ENCODE results near the gene LUZP2. TPM values are rescaled to one million over a fixed set of nuclear protein-coding genes. Genes with fewer than 3 reads are reported as not detected.

Gene LUZP2
- total RNA-seq, 1 experiment from 2014 or later = not detected

DNA sequence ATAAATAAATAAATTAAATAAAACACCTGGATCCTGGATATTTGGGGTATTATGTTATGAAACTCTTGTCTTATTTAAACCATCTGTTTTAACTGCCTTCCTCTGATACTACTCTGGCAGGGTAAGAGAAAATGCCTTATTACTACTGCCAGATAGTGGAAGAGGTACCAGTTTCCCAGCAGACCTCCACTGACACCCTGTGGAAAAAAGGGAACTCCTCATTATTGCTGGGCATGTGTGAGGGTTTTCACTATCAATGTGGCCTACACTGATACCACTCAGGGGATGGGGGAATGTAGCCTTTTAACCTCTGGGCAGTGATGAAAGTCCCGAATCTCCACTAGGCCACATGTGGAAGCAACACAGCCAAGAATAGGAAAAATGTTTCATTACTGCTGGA, 121.0 kb downstream of the LUZP2 start:
- in situ Hi-C loops (cut with HindIII; ENCODE audit: low pct_unique_long_range_greater_than_20kb, low sequenced_read_pairs) = no loop called here
- no peak for DNase-seq (ENCODE audit: low read depth)

DNA sequence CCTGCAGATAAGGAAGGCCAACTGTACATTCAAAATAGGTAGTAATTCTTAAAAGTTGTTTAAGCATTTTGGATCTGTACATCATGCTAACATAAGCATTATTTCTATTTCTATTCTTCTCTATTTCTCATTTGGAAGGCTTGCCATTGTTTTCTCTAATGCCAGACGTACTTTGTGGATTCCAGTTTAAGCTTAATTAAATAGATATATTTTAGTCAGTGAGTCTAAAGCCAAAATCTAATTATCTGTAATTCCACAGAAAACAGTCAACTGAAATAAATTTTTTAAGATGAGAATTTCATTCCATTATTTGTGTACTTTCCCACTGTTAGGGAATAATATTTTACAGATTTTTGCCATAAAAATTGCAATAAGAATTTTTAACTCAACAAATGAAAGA, 123.0 kb downstream of the LUZP2 start:
- DNase-seq (ENCODE audit: low read depth) = no peak
- in situ Hi-C loops (cut with HindIII; ENCODE audit: low pct_unique_long_range_greater_than_20kb, low sequenced_read_pairs) = no loop called here

DNA sequence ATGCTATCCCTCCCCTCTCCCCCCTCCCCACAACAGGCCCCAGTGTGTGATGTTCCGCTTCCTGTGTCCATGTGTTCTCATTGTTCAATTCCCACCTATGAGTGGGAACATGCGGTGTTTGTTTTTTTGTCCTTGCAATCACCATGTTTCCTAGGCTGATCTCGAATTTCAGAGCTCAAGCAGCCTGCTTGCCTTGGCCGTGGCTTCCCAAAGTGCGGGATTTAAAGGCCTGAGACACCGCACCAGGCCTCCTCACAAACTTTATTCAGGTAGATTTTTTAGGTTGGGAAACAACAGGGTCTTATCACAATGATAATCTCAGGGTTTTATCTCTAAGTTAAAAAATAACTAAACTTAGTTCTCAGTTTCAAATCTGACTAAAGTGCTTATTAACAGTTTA, 125.4 kb downstream of the LUZP2 start:
- in situ Hi-C loops (cut with HindIII; ENCODE audit: low pct_unique_long_range_greater_than_20kb, low sequenced_read_pairs) = no loop called here
- no peak for DNase-seq (ENCODE audit: low read depth)

DNA sequence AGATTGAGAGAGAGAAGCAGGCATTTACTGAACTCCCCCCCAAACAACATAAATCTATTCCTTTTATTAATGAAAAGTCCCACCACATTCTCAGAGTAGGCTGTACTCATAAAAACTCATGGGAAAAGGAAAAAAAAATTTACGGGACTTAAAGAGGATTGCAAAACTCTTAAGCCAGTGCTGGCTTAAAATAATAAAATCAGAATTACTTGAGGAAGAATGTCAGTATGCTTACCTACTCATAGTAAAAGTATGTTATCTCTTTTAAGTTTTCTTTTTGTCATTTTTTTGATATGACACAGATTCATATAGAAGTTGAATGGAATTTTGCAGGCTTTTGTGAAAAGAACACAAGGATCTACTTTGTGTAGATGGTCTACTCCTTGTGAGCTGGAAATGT, 126.3 kb downstream of the LUZP2 start:
- no peak for DNase-seq (ENCODE audit: low read depth)
- in situ Hi-C loops (cut with HindIII; ENCODE audit: low pct_unique_long_range_greater_than_20kb, low sequenced_read_pairs) = no loop called here

DNA sequence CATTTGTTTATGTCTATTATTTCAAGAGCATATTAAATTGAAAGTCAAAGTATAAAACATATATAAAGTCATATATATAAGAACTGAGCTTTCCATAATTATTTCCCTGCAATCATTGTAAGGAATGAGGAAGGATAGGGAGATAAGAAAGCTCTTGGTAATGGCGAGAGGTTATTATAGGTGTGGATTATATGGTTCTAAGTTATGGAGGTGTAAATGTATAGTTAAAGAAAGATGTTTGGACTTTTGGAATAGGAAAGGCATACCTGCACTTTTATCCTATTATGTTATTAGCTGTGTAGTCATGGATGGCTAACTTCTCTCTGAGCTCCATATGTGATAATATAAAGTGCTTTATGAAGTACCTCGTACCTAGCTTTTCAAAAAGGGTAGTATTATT, 127.6 kb downstream of the LUZP2 start:
- in situ Hi-C loops (cut with HindIII; ENCODE audit: low pct_unique_long_range_greater_than_20kb, low sequenced_read_pairs) = no loop called here
- DNase-seq (ENCODE audit: low read depth) = no peak

DNA sequence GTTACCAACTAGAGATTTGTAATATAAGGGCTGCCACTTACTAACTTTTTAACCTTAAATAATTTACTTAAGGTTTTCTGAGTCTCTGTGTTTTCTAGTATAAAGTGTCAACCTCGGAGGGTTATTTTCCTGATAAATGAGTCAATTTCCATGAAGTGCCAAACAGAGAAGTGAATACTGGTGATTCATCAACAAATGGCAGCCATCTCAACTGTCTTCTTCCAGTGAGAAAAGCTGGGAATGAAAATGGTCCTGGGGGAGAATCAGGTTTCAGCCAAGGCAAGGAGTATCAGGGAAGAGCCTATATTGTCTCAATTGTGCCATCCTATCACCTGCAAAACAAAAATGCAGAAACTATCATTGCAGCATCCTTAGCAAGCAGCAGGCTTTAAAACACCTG, 129.1 kb downstream of the LUZP2 start:
- no peak for DNase-seq (ENCODE audit: low read depth)
- in situ Hi-C loops (cut with HindIII; ENCODE audit: low pct_unique_long_range_greater_than_20kb, low sequenced_read_pairs) = no loop called here

DNA sequence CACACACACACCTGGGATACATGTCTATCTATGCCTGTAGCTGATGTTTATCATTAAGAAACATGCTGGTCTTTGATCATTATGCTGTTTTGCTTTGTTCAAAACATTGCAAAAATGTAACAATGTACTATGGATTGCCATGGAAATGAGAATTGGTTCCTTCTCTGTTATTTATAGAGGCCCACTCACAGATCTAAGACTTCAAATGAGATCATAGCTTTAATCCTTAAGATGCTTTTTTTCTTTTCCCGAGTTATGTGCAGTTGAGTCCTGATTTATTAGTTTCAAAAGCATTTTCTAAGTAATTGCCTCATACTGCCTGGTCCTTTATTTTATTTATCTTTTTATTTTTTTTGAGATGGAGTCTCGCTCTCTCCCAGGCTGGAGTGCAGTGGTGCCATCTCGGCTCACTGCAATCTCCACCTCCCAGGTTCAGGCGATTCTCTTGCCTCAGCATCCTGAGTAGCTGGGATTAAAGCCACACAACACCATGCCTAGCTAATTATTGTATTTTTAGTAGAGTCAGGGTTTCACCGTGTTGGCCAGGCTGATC, 131.4 kb downstream of the LUZP2 start:
- no peak for DNase-seq (ENCODE audit: low read depth)

DNA sequence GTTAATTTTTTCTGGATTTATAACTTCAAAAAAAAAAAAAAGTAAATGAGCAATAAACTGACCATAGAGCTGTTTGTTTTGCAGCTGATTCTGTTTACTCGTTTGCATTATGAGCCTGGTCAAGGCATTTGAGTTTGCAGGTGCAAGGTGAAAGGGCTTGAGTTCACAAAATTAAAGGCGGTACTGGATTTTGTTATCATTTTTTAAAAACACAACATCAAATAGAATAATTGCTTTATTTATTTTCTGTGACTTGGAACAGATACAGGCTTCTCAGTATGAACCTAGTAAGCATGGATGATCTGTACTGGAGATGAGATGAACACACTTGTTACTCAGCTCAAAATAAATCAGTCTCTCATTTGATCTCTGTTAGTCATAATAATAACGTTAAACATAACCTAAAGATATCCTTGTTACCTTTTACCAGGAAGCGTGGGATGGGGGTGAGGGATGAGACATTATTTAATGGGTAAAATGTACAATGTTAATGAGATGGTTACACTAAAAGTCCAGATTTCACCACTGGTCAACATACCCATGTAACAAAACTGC, 137.8 kb downstream of the LUZP2 start:
- in situ Hi-C loops (cut with HindIII; ENCODE audit: low pct_unique_long_range_greater_than_20kb, low sequenced_read_pairs) = no loop called here

More for the DNA sequence above, 131.4 kb downstream of the LUZP2 start:
- in situ Hi-C loops (cut with HindIII; ENCODE audit: low pct_unique_long_range_greater_than_20kb, low sequenced_read_pairs) = no loop called here

DNA sequence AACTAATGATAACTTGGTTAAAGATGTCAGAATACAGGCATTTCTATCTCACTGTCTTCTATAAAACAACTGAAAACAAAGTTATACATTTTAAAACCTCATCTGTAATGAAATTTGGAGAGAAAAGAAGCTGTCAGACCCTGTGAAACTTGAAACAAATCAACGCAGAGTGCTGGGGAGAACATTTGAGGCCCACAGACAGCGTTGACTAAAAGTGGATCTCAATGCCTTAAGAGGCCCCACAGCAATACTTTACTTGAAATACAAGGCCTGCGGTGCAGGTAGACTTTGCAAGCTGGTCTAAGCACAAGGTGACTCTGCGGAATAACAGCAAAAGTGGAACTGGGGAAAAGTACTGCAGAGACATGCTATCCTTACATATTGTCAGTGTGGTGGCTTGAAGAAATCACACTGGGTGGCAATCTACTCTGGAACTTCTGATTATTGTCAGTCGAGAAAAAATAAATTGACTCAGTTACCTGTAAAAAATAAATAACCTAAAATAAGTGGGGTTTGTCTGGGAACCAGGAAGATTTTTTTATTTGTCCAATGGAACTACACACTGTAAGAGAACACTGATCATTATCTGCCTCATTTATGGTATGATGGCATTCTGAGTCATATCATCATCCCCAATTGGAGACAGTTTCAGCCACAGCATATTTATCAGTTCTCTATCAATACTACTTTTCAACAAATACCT, 138.9 kb downstream of the LUZP2 start:
- DNase-seq (ENCODE audit: low read depth) = peak; percentile 10
- in situ Hi-C loops (cut with HindIII; ENCODE audit: low pct_unique_long_range_greater_than_20kb, low sequenced_read_pairs) = no loop called here

More for the DNA sequence above, 137.8 kb downstream of the LUZP2 start:
- DNase-seq (ENCODE audit: low read depth) = no peak

DNA sequence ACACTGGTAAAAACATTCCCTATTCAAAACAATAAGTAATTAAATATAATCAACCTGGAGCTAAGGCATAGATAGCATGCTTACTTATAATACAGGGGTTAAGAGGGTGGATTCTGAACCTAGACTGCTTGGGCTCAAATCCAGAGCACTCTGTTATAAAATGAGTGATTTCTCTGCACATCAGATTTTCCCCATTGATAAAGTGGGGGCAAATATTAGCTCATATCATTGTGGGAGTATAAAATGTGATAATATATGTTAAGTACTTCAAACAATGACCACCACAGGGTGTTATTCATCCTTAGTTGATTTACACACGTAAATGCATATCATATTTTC, 139.4 kb downstream of the LUZP2 start:
- no peak for DNase-seq (ENCODE audit: low read depth)
- in situ Hi-C loops (cut with HindIII; ENCODE audit: low pct_unique_long_range_greater_than_20kb, low sequenced_read_pairs) = no loop called here

DNA sequence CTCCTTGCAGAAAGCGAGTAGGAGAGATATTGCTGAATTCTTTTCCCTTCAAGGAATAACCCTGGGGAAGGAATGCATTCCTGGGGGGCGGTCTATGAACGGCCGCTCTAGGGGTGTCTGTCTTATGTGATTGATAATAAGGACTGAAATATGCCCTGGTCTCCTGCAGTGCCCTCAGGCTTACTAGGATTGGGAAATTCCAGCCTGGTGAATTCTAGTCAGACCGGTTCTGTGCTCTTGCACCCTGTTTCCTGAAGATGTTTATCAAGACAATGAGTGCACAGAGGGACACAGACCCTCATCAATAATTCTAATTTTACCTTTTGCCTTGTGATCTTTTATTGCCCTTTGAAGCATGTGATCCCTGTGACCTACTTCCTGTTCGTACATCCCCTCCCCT, 140.7 kb downstream of the LUZP2 start:
- in situ Hi-C loops (cut with HindIII; ENCODE audit: low pct_unique_long_range_greater_than_20kb, low sequenced_read_pairs) = no loop called here
- no peak for DNase-seq (ENCODE audit: low read depth)

DNA sequence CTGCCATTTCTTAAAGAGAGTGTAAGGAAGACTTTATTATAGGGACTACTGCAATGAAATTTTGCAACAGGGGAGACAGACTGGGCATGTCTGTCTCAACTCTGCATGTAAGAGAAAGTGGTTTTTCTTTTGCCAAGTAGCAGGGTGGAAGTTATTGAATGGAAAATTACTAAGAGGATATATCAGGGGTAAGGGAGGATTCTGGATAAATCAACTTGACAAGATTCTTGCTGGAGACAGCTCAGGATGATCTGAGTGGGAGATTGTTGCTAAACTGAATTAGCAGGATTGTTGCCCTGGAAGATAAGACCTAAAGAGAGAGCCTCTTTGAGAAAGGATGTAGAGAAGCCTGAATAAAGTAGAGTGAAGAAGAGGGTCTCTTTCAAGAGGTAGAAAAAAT, 145.8 kb downstream of the LUZP2 start:
- in situ Hi-C loops (cut with HindIII; ENCODE audit: low pct_unique_long_range_greater_than_20kb, low sequenced_read_pairs) = no loop called here

DNA sequence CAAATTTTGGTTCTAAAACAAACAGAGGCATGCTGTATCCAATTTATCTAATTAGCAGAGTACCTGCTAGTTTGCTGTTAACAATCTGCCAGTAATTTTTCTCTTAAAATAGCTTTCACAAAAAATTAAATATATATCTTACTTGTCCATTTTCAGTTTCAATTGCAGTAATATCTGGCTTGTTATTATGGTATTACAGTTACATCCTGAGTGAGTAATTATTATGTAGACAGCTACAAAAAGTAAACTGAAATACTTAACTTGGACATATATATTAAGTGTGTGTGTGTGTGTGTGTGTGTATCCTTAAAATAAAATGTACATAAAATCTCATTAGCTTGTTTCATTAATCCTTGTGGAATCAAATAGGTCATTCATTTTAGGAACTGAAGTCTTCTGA, 148.7 kb downstream of the LUZP2 start:
- DNase-seq (ENCODE audit: low read depth) = no peak
- in situ Hi-C loops (cut with HindIII; ENCODE audit: low pct_unique_long_range_greater_than_20kb, low sequenced_read_pairs) = no loop called here

More for the DNA sequence above, 145.8 kb downstream of the LUZP2 start:
- no peak for DNase-seq (ENCODE audit: low read depth)

DNA sequence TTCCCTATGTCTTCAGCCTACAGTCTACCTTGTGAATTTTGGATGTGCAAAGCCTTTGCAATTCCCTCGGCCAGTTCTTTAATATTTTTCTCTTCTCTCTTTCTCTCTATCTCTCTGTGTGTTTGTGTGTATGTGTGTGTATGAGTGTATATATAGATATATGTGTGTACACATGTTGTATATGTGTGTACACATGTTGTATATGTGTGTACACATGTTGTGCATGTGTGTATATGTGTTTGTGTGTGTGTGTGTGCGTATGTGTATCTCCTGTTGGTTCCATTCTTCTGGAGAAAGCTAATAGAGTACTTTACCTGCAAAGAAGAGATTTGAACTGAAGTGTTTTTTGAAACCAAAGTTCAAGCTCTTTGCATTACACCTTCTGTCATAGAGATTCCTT, 155.0 kb downstream of the LUZP2 start:
- in situ Hi-C loops (cut with HindIII; ENCODE audit: low pct_unique_long_range_greater_than_20kb, low sequenced_read_pairs) = no loop called here
- DNase-seq (ENCODE audit: low read depth) = no peak

DNA sequence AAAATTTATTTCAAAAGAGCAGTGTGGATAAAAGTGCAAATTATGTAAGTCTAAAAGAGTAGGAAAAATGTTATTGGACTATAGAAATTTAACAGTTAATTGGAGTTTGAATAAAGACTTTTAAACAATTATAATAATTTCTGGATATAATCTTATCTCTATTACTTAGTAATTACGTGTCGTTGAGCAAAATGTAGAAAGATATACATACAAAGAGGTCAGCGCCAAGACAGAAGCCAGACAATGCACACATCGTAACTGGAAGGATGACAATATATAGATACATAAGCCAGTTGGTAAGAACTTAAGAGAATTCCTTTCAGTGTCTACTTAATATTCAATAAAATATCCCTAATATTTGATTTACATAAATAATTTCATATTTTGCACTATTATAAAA, 157.0 kb downstream of the LUZP2 start:
- in situ Hi-C loops (cut with HindIII; ENCODE audit: low pct_unique_long_range_greater_than_20kb, low sequenced_read_pairs) = no loop called here
- no peak for DNase-seq (ENCODE audit: low read depth)

DNA sequence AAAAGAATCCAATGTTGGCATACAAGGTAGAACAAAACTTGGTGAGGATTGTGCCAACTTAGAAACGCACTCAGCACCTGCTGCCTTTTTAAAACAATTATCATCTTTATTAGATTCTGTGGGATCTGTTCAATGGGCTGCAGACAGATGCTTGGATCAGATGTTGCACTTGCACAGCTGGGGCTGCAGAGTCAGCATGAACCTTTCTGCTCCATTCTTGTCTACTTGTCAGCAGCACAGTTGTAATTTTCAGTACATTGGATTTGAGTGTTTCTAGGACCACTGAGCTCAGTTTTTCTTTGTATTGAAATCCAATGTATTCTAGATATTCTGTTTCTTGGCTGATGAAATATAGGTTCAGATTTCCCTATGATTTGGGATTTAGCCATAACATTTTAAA, 164.5 kb downstream of the LUZP2 start:
- no peak for DNase-seq (ENCODE audit: low read depth)
- in situ Hi-C loops (cut with HindIII; ENCODE audit: low pct_unique_long_range_greater_than_20kb, low sequenced_read_pairs) = no loop called here

DNA sequence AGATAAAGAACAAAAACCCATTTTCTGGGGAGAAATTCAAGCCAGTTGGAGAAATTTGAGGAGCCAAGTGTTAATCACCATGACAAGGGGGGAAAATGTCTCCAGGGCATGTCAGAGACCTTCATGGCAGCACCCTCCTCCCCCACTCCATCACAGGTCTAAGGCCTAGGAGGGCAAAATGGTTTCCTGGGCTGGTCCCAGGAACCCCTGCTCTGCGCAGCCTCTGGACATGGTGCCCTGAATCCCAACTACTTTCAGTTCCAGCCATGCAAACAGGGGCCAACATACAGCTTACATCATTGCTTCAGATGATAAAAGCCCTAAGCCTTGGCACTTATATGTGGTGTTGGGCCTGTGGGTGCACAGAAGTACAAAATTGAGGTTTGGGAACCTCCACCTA, 167.5 kb downstream of the LUZP2 start:
- in situ Hi-C loops (cut with HindIII; ENCODE audit: low pct_unique_long_range_greater_than_20kb, low sequenced_read_pairs) = no loop called here
- no peak for DNase-seq (ENCODE audit: low read depth)

DNA sequence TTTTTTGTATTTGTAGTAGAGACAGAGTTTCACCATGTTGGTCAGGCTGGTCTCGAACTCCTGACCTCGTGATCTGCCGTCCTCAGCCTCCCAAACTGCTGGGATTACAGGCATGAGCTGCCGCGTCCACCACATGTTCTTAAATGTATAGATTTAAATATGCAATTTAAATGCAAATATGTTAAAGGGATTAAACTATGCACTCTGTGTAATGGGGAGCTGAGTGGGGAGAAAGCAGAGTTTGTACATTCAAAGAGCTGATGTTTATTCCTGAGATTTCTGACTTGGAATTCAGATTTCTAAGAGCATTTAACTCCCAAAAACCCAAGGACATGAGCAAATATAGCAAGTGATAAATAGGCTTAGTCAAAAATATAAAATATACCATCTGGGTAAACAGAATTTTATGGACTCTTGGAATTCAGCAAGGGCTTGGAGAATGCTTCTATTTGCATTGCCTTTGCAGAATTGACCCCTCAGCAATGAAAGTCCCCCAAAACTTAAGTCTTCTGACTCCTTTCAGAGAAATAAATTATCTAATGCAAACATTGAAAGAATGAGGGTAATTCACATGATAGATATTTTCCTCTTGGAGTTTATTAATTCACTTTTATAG, 170.6 kb downstream of the LUZP2 start:
- in situ Hi-C loops (cut with HindIII; ENCODE audit: low pct_unique_long_range_greater_than_20kb, low sequenced_read_pairs) = no loop called here
- DNase-seq (ENCODE audit: low read depth) = no peak

DNA sequence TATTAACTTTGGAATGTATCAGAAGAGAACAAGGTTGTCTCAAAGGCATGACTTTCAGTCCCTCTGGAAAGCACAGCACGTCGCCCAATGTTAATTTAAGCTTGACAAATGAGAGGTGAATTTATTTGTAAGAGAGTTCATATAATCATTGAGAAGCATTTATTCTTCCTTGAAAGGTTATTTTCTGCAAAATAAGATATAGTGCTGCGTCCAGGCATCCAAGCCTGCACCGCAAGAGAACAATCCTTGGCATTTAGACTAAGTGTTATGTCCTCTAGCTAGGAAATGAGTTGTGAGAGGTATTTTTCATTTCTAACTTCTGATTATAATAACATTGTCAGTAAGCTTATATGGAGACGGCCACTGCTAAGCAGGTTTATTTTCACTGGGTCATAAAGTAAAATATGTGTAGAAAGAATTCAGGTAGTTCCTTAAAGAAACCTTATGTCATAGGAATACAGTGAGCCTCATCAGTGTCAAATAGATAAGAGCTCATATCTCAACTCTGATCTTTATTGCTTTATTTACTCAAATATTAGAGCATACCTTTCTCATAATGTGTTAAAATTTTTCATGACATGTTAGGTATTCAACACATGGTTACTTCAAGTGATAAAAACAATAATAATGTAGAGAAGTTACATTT, 182.0 kb downstream of the LUZP2 start:
- in situ Hi-C loops (cut with HindIII; ENCODE audit: low pct_unique_long_range_greater_than_20kb, low sequenced_read_pairs) = no loop called here
- DNase-seq (ENCODE audit: low read depth) = no peak

Measured in Caki2 (cell line).